ENCODE results near the gene SOWAHA.

DNA sequence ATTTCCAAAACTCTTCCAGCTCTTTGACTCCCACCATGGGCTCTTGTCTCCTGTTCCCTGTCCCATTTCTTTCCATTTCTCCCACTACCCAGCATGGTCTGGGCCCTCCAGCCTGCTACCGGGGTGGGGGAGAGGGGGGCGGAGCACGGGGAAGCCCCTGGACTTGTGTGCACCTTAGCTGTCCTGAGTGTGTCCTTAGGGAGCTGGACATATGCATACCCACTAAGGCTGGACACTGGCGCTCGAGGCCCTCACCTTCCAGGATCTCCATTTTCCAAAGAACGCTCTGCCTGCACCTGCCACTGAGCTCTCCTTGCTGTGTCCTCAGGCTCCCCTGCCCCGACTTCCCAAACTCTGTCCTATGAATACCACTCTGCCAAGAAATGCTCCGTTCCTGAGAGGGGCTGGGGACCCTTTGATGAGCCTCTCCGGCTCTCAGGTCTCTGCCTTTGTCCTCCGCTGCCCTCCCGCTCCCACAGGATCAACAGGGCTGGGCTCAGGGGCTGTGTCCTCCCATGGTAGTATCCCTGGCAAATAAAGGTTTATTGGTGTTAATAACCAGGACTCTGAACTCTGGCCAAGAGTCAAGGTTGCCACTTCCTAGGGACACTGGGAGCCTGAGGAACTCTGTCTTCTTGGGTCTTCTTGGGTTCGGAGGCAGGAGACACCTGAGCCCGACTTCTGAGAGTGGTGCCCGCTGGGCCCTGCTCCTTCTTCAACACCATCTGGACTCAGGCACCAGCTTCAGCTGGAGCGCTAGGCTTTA lies 18.2 kb downstream of the SOWAHA start:
- TF ChIP-seq, protein P1, sequence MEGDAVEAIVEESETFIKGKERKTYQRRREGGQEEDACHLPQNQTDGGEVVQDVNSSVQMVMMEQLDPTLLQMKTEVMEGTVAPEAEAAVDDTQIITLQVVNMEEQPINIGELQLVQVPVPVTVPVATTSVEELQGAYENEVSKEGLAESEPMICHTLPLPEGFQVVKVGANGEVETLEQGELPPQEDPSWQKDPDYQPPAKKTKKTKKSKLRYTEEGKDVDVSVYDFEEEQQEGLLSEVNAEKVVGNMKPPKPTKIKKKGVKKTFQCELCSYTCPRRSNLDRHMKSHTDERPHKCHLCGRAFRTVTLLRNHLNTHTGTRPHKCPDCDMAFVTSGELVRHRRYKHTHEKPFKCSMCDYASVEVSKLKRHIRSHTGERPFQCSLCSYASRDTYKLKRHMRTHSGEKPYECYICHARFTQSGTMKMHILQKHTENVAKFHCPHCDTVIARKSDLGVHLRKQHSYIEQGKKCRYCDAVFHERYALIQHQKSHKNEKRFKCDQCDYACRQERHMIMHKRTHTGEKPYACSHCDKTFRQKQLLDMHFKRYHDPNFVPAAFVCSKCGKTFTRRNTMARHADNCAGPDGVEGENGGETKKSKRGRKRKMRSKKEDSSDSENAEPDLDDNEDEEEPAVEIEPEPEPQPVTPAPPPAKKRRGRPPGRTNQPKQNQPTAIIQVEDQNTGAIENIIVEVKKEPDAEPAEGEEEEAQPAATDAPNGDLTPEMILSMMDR (IDR thresholded peaks at IDR 0.05) = no peak
- TF ChIP-seq POLR2A (IDR thresholded peaks at IDR 0.05) = peak in 1 of 2 donors; percentile 65
